ENCODE measurements around the gene RAB19.
"Not testable (repeated sequence)": the region's sequence is repeated elsewhere in the genome, so short reads cannot be mapped to it uniquely, and the experiment has no call there.

RAB19 gene

DNA sequence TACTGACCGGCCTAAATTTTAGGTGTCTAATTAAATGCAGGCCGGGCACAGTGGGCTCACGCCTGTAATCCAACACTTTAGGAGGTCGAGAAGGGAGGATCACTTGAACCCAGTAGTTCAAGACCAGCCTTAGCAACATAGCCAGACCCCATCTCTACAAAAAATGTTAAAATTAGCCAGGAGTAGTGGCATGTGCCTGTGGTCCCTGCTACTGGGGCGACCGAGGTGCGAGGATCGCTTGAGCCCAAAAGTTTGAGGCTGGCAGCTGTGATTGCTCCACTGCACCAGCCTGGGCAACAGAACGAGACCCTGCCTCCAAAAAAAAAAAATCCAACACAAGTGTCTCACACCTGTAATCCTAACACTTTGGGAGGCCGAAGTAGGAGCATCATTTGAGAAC is 5.0 kb upstream of the RAB19 start:
- no peak for DNase-seq (ENCODE audit: low read depth, low spot score)
- no peak overlapping the region for H3K27ac ChIP-seq

DNA sequence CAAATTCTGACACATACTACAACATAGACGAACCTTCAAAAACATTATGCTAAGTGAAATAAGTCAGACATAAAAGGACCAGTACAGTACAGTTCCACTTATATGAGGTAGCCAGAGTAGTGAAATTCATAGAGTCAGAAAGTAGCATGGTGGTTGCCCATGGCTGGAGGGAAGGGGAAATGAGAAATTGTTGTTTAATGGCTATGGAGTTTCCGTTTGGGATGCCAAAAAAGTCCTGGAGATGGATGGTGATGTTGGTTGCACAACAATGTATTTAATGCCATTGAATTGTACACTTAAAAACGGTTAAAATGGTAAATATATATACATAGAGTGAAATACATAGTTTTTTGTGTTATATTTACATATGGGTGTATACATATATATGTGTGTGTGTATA is 3.5 kb upstream of the RAB19 start:
- DNase-seq (ENCODE audit: low read depth, low spot score): no peak
- H3K27ac ChIP-seq: no peak overlapping the region

DNA sequence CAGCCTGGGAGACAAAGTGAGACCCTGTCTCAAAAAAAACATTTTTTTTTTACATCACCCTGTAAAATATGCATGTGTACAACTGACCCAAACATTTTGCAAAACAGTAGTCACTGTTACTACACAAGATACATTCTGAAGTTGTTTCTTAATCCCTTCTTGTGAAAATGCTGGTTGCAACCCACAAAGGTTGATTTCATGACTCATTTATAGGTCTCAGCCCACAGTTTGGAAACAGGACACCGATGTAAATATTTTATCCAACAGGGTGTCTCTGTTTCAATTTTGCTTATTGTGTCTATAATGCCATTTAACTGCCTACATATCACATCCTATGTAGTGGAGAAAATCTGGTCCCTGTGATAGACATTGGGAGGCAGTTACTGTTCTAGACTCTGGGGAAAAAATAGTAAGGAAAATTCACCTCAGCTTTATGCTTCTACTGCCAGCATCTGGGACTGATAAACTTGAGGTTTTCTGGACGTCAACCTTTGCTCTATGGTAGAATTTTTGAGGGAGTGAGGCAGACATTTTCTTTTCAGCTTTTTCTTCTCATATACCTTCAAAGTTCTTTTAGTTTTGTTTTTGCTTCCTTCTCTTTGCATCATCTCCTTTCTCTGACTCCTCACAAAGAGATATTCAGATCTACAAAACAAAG is 1.6 kb upstream of the RAB19 start:
- H3K27ac ChIP-seq: no peak overlapping the region
- peak; percentile 10 for DNase-seq (ENCODE audit: low read depth, low spot score)

DNA sequence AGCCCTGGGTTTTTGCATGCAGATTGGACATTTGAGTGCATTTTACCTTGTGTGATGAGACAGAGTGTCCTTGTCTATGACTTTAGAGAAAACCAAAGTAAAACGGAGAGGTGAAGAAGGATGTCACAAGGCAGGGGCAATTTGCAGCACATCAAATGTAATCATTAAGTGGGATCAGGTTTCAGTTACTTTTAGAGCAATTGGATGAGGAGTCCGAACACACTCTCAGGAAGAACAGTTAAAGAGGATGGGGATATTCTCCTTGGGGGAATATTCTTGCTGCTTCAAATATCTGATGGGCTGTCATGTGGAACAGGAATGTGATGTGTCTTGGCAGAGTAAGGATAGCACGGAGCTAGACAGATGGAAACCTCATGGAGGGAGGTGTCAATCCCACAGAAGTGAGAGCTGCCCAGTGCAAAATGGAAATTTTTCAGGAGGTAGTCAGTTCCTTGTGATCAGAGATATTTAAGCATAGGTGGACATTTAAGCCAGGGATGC is 757 bp downstream of the RAB19 start:
- DNase-seq (ENCODE audit: low read depth, low spot score): no peak
- H3K27ac ChIP-seq: no peak overlapping the region

DNA sequence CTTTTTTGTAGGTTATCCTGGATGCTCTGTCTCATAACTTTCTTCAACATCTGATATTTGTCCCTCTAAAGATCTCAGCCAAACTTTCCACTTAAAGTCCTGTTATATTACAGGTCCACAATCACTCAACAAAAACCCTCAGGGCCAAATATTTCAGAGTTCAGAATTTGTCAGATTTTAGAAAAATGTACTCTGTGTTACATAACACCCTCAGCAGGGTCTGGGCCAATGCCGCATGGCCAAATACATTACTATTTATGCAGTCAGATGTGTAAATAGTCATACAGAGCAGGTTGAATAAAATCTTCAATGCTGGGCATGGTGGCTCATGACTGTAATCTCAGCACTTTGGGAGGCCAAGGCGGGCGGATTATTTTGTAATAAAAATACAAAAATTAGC is 11.5 kb downstream of the RAB19 start:
- no peak overlapping the region for H3K27ac ChIP-seq
- no peak for DNase-seq (ENCODE audit: low read depth, low spot score)

DNA sequence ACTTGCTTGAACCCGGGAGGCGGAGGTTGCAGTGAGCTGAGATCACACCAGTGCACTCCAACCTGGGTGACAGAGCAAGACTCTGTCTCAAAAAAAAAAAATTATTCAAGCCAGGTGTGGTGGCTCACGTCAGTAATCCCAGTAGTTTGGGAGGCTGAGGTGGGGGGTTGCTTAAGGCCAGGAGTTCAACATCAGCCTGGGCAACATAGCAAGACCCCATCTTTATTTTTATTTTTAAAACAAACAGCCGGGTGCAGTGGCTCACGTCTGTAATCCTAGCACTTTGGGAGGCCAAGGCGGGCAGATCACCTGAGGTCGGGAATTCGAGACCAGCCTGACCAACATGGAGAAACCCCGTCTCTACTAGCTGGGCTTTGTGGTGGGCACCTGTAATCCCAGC is 12.0 kb downstream of the RAB19 start:
- H3K27ac ChIP-seq; DNase-seq (ENCODE audit: low read depth, low spot score): not testable (repeated sequence)

DNA sequence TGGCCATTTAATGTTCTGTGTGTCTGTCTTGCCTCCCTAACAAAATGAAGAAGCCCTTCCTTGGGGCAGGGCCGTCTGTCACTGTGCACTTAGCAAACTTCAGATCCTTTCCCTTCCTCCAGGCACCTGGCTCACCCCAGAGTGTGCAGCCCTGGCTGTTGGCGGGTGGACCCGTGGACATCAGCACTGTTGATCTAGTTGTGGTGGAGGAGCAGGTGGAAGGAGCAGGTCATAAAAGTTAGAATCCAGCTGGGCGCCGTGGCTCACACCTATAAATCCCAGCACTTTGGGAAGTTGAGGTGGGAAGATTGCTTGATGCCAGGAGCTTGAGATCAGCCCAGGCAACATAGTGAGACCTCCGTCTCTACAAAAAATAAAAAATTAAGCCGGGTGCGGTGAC is 12.7 kb downstream of the RAB19 start:
- H3K27ac ChIP-seq: no peak overlapping the region
- no peak for DNase-seq (ENCODE audit: low read depth, low spot score)

DNA sequence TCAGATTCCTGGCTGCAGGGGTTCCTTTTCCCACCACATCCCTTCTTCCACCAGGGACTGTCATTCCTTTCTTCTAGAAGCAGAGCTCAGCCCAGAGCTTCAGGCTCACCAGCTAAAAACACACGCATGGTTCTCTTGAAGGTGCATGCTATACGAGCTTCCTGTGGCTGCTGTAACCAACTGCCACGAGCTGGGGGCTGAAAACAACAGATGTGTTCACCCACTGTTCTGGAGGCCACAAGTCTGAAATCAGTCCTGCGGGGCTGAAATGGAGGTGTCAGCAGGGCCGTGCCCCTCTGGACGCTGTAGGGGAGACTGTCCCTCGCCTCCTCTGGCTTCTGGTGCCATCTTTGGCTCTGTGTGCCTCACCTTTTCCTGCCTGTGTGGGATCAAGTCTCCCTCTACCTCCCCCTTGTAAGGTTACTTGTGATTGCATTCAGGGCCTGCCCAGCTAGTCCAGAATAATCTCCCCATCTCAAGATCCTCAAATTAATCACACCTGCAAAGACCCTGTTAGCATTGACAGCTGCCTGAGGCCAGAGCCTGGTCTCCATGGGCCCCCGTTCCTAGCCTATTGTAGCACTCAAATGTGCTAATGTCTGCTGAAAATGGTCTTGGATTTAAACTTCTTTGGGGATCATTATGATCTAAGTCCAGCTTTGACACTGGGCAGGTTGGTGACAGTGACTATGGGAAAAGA is 13.7 kb downstream of the RAB19 start:
- no peak overlapping the region for H3K27ac ChIP-seq
- no peak for DNase-seq (ENCODE audit: low read depth, low spot score)

DNA sequence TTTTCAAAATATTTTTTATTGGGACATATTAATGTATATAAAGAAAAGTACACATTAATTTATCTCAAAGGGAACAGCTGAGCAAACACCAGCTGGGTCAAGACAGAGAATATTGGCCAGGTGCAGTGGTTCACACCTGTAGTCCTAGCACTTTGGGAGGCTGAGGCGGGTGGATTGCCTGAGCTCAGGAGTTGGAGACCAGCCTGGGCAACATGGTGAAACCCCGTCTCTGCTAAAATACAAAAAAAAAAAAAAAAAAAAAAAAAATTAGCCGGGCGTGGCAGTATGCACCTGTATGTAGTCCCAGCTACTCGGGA is 14.3 kb downstream of the RAB19 start:
- DNase-seq (ENCODE audit: low read depth, low spot score); H3K27ac ChIP-seq: not testable (repeated sequence)

DNA sequence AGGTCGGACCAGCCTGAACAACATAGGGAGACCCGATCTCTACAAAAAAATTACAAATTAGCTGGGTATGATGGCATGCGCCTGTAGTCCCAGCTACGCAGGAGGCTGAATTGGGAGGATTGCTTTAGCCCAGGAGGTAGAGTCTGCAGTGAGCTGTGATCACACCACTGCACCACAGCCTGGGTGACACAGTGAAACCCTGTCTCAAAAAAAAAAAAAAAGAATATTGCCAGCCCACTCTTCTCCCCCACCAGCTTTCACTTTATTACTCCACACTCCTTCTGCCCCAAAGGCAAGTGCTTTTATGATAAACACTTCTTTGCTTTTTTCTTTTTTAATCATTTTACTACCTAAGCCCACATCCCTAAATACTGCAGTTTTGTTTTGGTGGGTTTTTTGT is 14.8 kb downstream of the RAB19 start:
- DNase-seq (ENCODE audit: low read depth, low spot score): no peak
- H3K27ac ChIP-seq: no peak overlapping the region

DNA sequence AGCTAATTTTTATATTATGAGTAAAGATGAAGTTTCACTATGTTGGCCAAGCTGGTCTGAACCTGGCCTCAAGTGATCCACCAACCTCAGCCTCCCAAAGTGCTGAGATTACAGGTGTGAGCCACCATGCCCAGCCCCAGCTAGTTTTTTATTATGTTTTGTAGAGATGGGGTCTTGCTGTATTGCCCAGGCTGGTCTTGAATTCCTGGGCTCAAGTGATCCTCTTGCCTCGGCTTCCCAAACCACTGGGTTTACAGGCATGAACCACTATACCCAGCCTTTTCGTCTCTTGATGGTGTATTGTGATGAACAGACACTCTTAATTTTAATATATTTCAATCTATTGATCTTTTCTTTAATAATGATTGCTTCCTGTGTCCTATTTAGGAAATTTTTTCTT is 17.7 kb downstream of the RAB19 start:
- DNase-seq (ENCODE audit: low read depth, low spot score): no peak
- H3K27ac ChIP-seq: no peak overlapping the region

DNA sequence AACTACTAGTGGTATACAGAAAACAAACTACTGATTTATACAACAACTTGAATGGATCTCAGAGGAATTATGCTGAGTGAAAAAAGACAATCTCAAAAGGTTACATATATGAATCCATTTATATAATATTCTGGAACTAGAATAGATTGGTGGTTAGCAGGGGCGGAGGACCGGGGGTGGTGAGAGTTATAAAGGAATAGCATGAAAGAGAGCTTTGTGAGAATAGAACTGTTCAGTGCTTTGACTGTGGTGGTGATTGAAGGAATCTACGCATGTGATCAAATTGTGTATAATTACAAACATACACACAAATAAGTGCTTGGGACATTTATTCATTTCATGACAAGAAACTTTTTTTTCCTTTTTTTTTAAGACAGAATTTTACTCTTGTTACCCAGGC is 19.6 kb downstream of the RAB19 start:
- DNase-seq (ENCODE audit: low read depth, low spot score): no peak

DNA sequence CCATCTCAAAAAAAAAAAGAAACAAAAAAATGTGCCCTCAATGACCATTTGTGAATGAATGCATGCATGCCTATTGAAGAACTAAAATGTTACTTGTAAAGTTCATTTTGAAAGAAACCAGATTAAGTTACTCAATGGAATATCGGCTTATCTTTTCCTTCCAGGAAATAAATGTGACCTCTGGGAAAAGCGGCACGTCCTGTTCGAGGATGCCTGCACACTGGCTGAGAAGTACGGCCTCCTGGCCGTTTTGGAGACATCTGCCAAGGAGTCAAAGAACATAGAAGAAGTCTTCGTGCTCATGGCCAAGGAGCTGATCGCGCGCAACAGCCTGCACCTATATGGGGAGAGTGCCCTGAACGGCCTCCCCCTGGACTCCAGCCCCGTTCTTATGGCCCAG is 21.9 kb downstream of the RAB19 start:
- no peak for DNase-seq (ENCODE audit: low read depth, low spot score)
- H3K27ac ChIP-seq: no peak overlapping the region

More for the DNA sequence above, 19.6 kb downstream of the RAB19 start:
- H3K27ac ChIP-seq: no peak overlapping the region

DNA sequence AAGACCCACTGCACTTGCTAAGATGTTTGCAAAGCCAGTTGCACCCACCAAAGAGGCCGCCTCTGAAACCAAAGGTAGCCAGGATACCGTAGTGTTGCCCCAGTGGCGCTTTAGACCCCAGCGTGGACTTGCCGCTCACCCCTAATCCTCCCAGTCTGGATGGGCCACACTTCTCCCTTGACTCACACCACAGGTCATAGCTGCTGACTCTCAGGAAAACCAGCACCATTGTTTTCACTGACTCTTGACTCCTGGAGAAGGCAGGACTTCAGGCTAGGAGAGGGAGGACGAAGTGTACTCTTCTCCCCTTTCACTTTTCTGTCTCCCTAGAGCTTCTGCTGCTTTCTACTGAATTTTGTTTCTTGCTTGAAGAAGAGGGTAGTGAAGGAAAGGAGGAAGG is 22.3 kb downstream of the RAB19 start:
- H3K27ac ChIP-seq: no peak overlapping the region
- no peak for DNase-seq (ENCODE audit: low read depth, low spot score)

DNA sequence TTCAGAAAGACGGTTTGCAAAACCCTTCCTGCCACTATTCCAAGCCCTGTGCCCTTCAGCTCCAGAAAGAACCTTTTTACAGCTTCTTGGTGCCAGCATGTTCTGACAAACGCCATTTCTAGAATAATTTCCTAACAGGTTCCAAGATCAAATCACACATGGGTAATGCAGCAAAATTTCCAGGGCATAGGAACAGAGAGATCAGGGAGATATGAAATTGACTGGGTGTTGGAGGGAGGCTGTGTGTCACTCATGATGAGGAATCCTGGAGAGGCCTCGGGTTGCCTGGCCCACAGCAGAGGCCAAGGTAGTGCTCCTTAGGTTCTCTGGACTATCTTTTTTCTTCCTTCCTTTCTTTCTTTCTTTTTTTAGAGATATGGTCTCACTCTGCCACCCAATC is 29.5 kb downstream of the RAB19 start:
- DNase-seq (ENCODE audit: low read depth, low spot score): no peak
- no peak overlapping the region for H3K27ac ChIP-seq

DNA sequence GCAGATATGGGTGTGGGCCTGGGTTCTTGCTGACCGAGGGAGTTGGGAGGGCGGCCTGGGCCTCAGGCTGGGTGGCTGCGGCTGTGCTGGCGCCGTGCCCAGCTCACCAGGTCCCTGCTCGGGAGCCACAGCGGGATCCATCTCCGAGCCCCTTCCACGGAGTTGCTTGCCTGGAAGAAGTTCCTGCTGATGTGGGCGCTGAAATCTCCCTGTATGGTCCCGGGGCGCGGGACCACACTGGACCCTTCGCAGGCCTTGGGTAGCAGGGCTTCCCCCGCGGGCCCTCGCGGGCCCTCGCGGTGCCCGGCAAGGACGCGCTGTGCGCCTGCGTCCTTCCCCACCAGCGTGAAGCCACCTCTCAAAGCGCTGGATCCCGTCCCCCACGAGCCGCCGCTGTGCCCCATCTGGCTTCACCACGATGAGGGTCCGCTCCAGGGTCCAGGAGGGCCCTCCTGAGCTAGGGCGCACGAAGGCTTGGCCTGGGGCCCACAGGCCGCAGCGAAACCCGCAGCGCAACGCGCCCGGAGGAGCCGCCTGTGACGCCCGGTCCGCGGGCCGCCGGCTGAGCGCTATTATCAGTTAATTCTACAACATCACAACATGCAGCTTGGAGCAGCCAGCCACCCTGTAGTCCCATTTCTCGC is 31.5 kb downstream of the RAB19 start:
- no peak for DNase-seq (ENCODE audit: low read depth, low spot score)
- no peak overlapping the region for H3K27ac ChIP-seq

DNA sequence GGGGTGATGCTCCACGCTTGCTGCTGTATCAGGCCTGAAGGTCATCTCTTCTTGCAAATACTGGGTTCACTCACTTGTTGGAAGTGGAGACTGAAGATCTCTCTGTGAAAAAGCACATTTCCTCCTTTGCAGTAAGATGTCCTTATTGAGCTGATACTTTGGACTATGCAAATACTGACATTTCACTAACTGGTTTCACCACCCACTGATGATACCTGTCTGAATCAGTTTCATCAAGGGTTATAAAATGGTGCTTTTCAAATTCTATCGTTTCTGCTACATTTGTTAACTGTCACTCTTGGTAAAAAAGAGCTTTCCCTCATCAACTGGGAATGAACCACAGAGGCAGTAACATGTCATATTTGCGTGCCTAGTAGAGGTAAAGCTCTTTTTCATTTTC is 35.5 kb downstream of the RAB19 start:
- no peak for DNase-seq (ENCODE audit: low read depth, low spot score)
- H3K27ac ChIP-seq: no peak overlapping the region

DNA sequence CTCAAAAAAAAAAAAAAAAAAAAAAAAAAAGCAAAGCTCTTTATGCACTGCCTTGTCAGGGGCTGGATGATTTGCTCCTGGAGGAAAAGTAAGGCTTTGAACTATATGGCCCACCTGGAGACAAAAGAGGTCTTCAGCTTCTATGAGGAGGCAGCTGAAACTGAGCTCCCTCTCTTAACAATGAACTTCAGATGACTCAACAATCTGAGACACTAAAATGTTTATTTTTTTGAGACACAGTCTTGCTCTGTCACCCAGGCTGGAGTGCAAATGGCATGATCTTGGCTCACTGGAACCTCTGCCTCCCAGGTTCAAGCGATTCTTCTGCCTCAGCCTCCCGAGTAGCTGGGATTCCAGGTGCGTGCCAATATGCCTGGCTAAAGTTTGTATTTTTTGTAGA is 36.7 kb downstream of the RAB19 start:
- no peak overlapping the region for H3K27ac ChIP-seq
- no peak for DNase-seq (ENCODE audit: low read depth, low spot score)

DNA sequence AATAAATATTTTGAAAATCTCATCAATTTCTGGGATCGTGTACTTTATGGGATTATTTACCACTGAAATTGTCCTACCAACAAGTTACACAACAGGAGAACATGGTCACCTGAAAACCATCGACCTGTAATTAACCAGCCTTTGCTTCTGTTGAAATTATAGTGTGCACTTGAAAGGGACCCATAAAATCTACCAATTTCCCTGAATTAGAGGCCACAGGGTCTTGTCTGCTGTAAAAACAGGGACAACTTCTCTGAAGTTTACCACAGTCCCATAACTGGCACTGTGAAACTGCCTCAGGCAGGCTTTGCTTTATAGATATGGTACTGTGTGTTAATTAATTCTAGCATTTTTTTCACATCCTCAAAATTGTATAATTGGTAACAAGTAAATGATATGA is 37.7 kb downstream of the RAB19 start:
- no peak for DNase-seq (ENCODE audit: low read depth, low spot score)
- H3K27ac ChIP-seq: no peak overlapping the region

DNA sequence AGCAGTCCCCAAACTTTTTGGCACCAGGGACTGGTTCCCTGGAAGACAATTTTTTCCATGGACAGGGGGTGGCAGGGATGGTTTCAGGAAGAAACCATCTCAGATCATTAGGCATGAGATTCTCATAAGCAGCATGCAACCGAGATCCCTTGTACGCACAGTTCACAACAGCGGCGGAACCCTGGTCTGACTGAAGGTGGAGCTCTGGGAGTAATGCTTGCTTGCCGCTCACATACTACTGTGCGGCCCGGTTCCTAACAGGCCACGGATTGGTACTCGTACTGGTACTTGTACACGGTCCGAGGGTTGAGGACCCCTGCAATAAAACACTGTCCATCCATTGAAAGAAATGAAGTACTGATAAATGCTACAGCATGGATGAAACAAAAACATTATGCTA is 42.6 kb downstream of the RAB19 start:
- no peak for DNase-seq (ENCODE audit: low read depth, low spot score)
- H3K27ac ChIP-seq: no peak overlapping the region

DNA sequence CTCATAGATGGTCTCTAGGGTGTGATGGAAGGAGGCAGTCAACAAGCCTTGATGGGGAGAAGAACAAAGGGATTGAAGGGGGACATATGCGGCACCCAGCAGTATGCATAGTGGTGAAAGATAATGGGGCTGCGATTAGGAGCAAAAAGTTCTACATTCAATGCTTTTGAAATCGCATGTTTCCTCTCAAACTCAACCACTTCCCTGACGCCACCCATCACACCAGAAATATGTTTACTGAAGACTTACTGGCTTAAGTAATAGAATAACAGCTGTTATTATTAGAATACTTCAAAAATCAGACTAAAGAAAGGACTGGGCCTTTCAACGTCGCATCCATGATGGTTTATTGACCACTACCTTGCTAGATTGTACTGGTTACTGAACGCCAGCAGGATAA is 44.0 kb downstream of the RAB19 start:
- no peak for DNase-seq (ENCODE audit: low read depth, low spot score)
- H3K27ac ChIP-seq: no peak overlapping the region

All from epithelial cell of prostate (primary cell).